HepG2 (cell line): ENCODE results near the gene SLC28A1. TPM values are rescaled to one million over a fixed set of nuclear protein-coding genes. Genes with fewer than 3 reads are reported as not detected.

Experiments used
- ATAC-seq: fragments of 200-7000 bp; cut with Tn5 transposase; 3 replicates; pipeline ENCODE4 v1.9.1; 2020; ENCODE audit warnings: mild to moderate bottlenecking, moderate library complexity
- BruUV-seq: library from RNA; stranded (reverse); fragments of 400-500 nt; replicated peaks from 2 replicates; lab custom pipeline; 2021; lab: Mats Ljungman, UMichigan
- CTCF ChIA-PET: fragments of 300-600 bp; formaldehyde crosslinking; extraction: SDS; loops from one replicate; lab custom pipeline; 2021; ENCODE audit warnings: low total read pairs, inconsistent platforms, low intra/inter-chr PET ratio; lab: Yijun Ruan, JAX
- POLR2A ChIA-PET: fragments of 350-600 bp; sonication (Branson Sonifier 250); formaldehyde crosslinking; loops from one replicate; lab custom pipeline; 2020; ENCODE audit warnings: antibody characterized with exemption, inconsistent platforms; lab: Yijun Ruan, JAX
- DNase-seq: peaks from one replicate; pipeline ENCODE4 v3.0.0-alpha.2; 2015; ENCODE audit warnings: low spot score
- FAIRE-seq: peaks from 3 replicates; lab custom pipeline; 2011; peaks lifted over from hg19 to GRCh38; lab: Jason Lieb, UNC
- H2AFZ ChIP-seq: one replicate; pipeline ENCODE4 v1.6.1; 2011; ENCODE audit warnings: low read length, inconsistent platforms
- H3K27ac ChIP-seq: fragments of 300-600 bp; 3 replicates; pipeline ENCODE4 v1.8.0; 2011; ENCODE audit warnings: mixed run types, mild to moderate bottlenecking, mixed read lengths, low read length, inconsistent platforms; ENCODE audit not compliant: insufficient read depth; ENCODE audit errors: extremely low read length
- H3K27me3 ChIP-seq, 2 experiments: fragments of 200-600 bp in 1 of 2; 2 replicates in 1 of 2; 3 replicates in 1 of 2; pipeline versions ENCODE4 v1.6.0 to v1.8.0; 2011; ENCODE audit warnings: low read length in 2 of 2, mild to moderate bottlenecking in 2 of 2, moderate library complexity in 2 of 2, inconsistent platforms in 1 of 2; ENCODE audit not compliant: insufficient read depth in 2 of 2, control insufficient read depth in 1 of 2
- H3K36me3 ChIP-seq, 2 experiments: fragments of 200-600 bp in 1 of 2; replicated peaks in 1 of 2; 2 replicates in 1 of 2; 3 replicates in 1 of 2; pipeline versions ENCODE4 v1.5.1 to v1.8.0; 2011; ENCODE audit warnings: low read length in 2 of 2, inconsistent platforms in 1 of 2; ENCODE audit not compliant: insufficient read depth in 2 of 2, control insufficient read depth in 1 of 2
- H3K4me1 ChIP-seq: 2 replicates; pipeline ENCODE4 v1.5.1; 2012; ENCODE audit warnings: low read length, inconsistent platforms; ENCODE audit not compliant: insufficient read depth
- H3K4me2 ChIP-seq: 2 replicates; pipeline ENCODE4 v1.6.0; 2011; ENCODE audit warnings: low read depth, low read length, inconsistent platforms
- H3K4me3 ChIP-seq, 3 experiments: fragments of 200-600 bp in 1 of 3; sonication (generic), shearing (Covaris generic) in 1 of 3; replicated peaks in 1 of 3; 2 replicates each; pipeline ENCODE4 v1.5.1; 2011 to 2016; ENCODE audit warnings: low read length in 3 of 3, inconsistent platforms in 2 of 3, low read depth in 2 of 3, mild to moderate bottlenecking in 2 of 3, control low read depth in 1 of 3, mixed read lengths in 1 of 3; ENCODE audit not compliant: insufficient read depth in 1 of 3
- H3K79me2 ChIP-seq: one replicate; pipeline ENCODE4 v1.6.1; 2011; ENCODE audit warnings: low read length, inconsistent platforms; ENCODE audit not compliant: insufficient read depth
- H3K9ac ChIP-seq: 2 replicates; pipeline ENCODE4 v1.6.0; 2011; ENCODE audit warnings: mild to moderate bottlenecking, low read depth, low read length, inconsistent platforms; ENCODE audit not compliant: insufficient read depth
- H3K9me3 ChIP-seq: 2 replicates; pipeline ENCODE4 v1.5.1; 2012; ENCODE audit warnings: mild to moderate bottlenecking, low read length
- H4K20me1 ChIP-seq: 2 replicates; pipeline ENCODE4 v1.6.0; 2011; ENCODE audit warnings: inconsistent platforms, mild to moderate bottlenecking, low read length, moderate library complexity; ENCODE audit not compliant: insufficient read depth
- ZNF652 ChIP-seq: IDR thresholded peaks from 2 replicates; pipeline ENCODE4 v1.6.1; 2016; ENCODE audit warnings: low read depth, borderline replicate concordance
- WGBS: methylation state at CpG from one replicate; pipeline ENCODE4 v1.1.6; 2017; ENCODE audit warnings: low lambda C conversion rate; 5-methylcytosine and 5-hydroxymethylcytosine counted together
- in situ Hi-C: cut with HindIII; loops from 2 replicates; pipeline ENCODE4 v1.10.0; 2017; ENCODE audit warnings: low pct_unique_long_range_greater_than_20kb; ENCODE audit not compliant: extremely low pct_ligation_motif_present
- intact Hi-C: fragments of 100-400 bp; cut with micrococcal nuclease; formaldehyde crosslinking; loops from one replicate; pipeline ENCODE4 v1.10.0; 2022; ENCODE audit not compliant: unreplicated experiment
- polyA plus RNA-seq, 8 experiments: library from polyadenylated mRNA; depleted of rRNA in 3 of 8; stranded (reverse) in 7 of 8; unstranded in 1 of 8; fragments of >200 nt; fragmentation: Illumina TruSeq in 4 of 8; extraction: Trizol in 4 of 8; gene quantifications; 2 replicates each; pipeline versions ENCODE4 v1.2.1 to v1.2.3, GENCODE V29; 2011 to 2016; ENCODE audit warnings: low read depth in 4 of 8, missing spikeins in 1 of 8, mixed read lengths in 1 of 8; ENCODE audit not compliant: insufficient read depth in 1 of 8
- total RNA-seq, 5 experiments: library from RNA; depleted of rRNA; stranded (reverse); fragments of >200 nt; fragmentation: Illumina TruSeq; extraction: Trizol; gene quantifications; 2 replicates each; pipeline ENCODE4 v1.2.3, GENCODE V29; 2016; ENCODE audit warnings: low read depth in 1 of 5
- TF ChIP-seq, protein P1 (sequence below): IDR thresholded peaks from 2 replicates; pipeline ENCODE4 v1.6.1; 2018; ENCODE audit warnings: missing genetic modification reagents
- TF ChIP-seq, protein P2 (sequence below): sonication (generic); formaldehyde crosslinking; IDR thresholded peaks from 2 replicates; pipeline ENCODE4 v1.4.0; 2020; ENCODE audit warnings: mild to moderate bottlenecking, missing genetic modification reagents, borderline replicate concordance

Gene SLC28A1
- total and polyA plus RNA-seq, 2 of the 13 experiments (the other 11 are each of a cell fraction or from before 2014, with no cell fraction given), result 0.31 to 5.8 TPM

GRCh38 chr15:84956199-84956598 lies 71.7 kb downstream of the SLC28A1 start:
- no peaks in the 10 kb centered on the region for H3K79me2 ChIP-seq
- no peak overlapping the region for H3K9ac ChIP-seq
- no peaks in the 10 kb centered on the region for H3K36me3 ChIP-seq
- POLR2A ChIA-PET, result no interaction called here
- H3K27ac ChIP-seq, result no peak overlapping the region
- no TSS peak for BruUV-seq
- peak overlapping the region; percentile 64 for H2AFZ ChIP-seq
- CTCF ChIA-PET, result interaction anchor here (1.0 to 1.8 kb wide), 2 partner anchors 88 to 212 kb away, joined by 4 to 21 read pairs; no protein-coding TSS in a partner anchor
- TF ChIP-seq, protein P1, sequence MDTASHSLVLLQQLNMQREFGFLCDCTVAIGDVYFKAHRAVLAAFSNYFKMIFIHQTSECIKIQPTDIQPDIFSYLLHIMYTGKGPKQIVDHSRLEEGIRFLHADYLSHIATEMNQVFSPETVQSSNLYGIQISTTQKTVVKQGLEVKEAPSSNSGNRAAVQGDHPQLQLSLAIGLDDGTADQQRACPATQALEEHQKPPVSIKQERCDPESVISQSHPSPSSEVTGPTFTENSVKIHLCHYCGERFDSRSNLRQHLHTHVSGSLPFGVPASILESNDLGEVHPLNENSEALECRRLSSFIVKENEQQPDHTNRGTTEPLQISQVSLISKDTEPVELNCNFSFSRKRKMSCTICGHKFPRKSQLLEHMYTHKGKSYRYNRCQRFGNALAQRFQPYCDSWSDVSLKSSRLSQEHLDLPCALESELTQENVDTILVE (CRISPR knock-in tag), result no peak
- TF ChIP-seq, protein P2, sequence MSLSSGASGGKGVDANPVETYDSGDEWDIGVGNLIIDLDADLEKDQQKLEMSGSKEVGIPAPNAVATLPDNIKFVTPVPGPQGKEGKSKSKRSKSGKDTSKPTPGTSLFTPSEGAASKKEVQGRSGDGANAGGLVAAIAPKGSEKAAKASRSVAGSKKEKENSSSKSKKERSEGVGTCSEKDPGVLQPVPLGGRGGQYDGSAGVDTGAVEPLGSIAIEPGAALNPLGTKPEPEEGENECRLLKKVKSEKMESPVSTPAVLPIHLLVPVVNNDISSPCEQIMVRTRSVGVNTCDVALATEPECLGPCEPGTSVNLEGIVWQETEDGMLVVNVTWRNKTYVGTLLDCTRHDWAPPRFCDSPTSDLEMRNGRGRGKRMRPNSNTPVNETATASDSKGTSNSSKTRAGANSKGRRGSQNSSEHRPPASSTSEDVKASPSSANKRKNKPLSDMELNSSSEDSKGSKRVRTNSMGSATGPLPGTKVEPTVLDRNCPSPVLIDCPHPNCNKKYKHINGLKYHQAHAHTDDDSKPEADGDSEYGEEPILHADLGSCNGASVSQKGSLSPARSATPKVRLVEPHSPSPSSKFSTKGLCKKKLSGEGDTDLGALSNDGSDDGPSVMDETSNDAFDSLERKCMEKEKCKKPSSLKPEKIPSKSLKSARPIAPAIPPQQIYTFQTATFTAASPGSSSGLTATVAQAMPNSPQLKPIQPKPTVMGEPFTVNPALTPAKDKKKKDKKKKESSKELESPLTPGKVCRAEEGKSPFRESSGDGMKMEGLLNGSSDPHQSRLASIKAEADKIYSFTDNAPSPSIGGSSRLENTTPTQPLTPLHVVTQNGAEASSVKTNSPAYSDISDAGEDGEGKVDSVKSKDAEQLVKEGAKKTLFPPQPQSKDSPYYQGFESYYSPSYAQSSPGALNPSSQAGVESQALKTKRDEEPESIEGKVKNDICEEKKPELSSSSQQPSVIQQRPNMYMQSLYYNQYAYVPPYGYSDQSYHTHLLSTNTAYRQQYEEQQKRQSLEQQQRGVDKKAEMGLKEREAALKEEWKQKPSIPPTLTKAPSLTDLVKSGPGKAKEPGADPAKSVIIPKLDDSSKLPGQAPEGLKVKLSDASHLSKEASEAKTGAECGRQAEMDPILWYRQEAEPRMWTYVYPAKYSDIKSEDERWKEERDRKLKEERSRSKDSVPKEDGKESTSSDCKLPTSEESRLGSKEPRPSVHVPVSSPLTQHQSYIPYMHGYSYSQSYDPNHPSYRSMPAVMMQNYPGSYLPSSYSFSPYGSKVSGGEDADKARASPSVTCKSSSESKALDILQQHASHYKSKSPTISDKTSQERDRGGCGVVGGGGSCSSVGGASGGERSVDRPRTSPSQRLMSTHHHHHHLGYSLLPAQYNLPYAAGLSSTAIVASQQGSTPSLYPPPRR (CRISPR knock-in tag), result no peak
- peak; percentile 33; the same call in 1 of the 2 replicates for TF ChIP-seq ZNF652 (CRISPR knock-in tag)
- in situ Hi-C loops (loop anchor here (25.0 kb wide), 1 partner anchor 181 kb away; no protein-coding TSS in a partner anchor), intact Hi-C loops (no loop called here)
- FAIRE-seq (no peak), DNase-seq (no peak), ATAC-seq (no peak)
- no peaks in the 10 kb centered on the region for H4K20me1 ChIP-seq
- H3K4me1 ChIP-seq, result peaks cover 49% of the 10 kb centered on the region
- peaks cover 0 to 5% of the 10 kb centered on the region in 2 experiments; a peak in 1 of 5 replicates for H3K27me3 ChIP-seq
- peak overlapping the region; percentile 95 for H3K4me2 ChIP-seq
- H3K9me3 ChIP-seq, result no peaks in the 10 kb centered on the region
- no peak overlapping the region; a peak in 1 of 6 replicates for H3K4me3 ChIP-seq
- 62% methylated on average over 2 of the region's 2 CpGs for WGBS
